Endothelial cell of hepatic sinusoid (primary cell): ENCODE data around the gene LRRC72.

Source experiments
- in situ Hi-C: cut with HindIII; loops from 2 replicates; pipeline ENCODE4 v1.10.0; 2017; ENCODE audit warnings: low sequenced_read_pairs

The LRRC72 gene

DNA sequence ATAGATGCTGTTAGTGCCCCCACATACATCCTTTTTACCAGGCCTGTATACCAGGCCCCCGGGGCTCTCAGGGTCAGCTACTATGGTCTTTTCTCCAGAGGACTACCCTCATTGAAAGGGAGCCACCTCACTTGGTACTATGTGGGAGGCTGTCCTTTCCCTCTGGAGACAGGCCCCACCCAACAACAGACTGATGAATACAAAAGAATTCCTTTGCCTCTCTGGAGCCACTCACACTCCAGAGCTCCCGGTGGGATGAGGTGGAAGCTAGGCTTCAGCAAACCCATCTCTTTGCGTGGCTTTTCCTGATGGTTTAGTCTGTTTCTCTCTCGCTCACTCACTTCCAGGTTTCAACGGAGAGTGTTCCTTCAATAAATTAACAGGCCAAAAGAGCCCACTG lies 88.6 kb downstream of the LRRC72 start:
- in situ Hi-C loops: no loop called here

DNA sequence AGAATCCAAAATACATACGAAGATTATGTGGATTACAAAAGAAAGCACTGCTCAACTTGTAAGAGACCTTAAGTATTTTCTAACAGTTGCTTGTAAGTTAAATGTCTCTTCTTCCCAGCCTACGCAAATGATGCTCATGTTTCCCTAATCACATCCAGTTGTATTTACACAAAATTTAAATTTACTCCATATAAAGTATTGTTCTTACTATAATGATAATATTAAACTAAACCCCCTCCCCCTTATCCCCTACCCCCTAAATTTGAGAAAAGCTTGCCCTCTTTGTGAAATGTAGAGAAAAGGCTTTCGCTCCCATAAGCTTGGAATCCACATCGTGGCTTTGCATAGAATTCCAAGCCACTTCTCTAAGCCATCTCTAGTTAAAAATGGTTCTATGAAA lies 89.5 kb downstream of the LRRC72 start:
- in situ Hi-C loops: no loop called here

DNA sequence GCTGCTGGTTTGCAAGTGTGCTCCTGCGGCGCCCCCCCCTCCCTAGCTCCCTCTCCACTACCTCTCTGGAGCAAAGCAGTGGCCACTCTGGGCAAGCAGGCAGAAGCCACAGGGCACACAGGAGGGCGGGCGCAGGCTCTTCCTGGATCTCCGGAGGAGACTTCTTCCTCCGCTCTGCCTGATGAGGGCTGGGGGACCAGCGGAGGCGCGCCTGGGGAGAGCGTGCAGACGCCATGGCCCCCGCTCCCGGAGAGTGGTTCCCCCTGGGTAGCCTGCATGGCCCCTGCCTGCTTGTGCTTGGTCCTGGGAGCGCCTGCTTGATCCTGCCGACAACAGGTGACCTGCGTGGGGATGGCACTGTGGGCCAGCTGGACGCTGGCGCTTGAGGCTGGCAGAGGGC lies 89.9 kb downstream of the LRRC72 start:
- in situ Hi-C loops: no loop called here

DNA sequence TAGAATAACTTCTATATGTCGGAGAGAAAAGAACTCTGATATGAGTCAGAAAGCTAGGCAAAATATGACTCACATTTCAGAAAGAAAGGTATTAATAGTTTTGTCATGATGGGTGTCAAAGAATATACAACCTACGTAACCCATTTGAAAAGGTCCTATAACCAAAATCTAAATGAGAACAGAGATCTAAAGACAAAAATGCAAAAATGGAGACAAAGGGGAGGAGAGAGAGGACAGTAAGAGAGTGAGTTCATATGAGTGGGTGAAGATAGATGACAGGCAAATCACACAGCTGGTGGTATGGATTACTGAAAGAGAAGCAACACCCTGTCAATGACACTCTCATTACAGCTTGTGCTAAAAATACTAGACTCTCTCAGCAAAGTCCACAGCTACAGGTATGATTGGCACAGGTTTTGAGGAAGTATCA lies 93.4 kb downstream of the LRRC72 start:
- in situ Hi-C loops: no loop called here

DNA sequence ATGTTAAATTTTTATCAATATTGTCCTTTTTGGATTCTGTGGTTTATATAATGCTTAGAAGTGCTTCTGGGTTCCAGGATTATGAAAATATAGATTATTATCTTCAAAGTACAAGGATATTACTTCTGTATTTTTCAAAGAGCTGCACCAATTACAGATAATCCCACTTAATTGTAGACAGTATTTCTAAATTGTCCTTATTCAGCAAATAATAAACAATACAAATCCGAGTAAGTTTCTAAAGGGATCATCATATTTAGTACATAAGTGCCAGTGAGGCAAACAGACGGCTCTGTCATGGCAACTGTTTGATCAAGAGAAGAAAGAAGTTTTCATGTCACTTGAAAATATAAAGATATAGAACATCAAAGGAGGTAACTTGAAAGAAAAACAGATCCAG lies 99.8 kb downstream of the LRRC72 start:
- in situ Hi-C loops: no loop called here

DNA sequence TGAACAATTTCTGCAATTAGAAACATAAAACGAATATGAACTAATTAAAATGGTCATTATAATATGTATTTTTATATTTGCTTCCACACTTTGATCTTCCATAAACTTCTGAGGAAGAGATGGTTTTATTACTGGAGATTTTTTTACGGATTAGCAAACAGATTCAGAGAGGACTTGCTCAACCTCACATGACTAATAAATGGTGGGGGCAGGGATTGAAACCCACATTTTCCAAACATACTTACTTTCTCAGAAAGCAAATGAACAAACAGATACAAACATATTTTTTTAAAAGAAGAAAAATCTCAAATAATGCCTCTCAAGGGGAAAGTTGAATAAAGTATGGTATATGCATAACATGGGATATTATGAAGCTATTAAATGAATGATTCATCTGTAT lies 100.6 kb downstream of the LRRC72 start:
- in situ Hi-C loops: no loop called here

DNA sequence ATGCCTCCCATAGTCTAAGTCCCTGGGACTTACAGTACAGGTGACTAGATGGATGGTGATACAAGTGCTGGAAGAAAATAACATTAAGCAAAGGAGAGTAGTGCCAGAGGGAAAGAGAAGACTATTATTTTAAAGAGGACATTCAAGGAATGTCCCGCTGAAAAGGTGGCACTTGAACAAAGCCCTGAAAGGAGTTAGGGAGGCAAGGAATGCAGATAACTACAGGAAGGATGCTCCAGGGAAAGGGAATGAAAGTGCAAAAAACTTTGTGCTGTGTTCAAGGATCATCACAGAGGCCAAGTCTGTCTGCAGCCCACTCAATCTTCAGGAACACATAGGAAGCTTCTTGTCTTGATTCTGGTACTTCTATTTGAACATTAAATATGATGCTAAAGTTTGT lies 104.0 kb downstream of the LRRC72 start:
- in situ Hi-C loops: no loop called here
